Natural killer cell (primary cell): ENCODE data around the gene GLUD2. TPM values are rescaled to one million over a fixed set of nuclear protein-coding genes. Genes with fewer than 3 reads are reported as not detected.

Experiments
- ATAC-seq, 3 donors: fragments of 150-1000 bp in 2 of 3; fragments of 200-7000 bp in 1 of 3; cut with Tn5 transposase; 1 replicate in 1 of 3; 2 replicates in 2 of 3; pipeline ENCODE4 v1.10.0; 2021; ENCODE audit warnings: mild to moderate bottlenecking in 2 of 3, moderate library complexity in 2 of 3
- DNase-seq, 2 donors: peaks; one replicate each; pipeline versions ENCODE4 v3.0.0 to v3.0.0-alpha.2; 2013 to 2021; ENCODE audit warnings: mixed read lengths in 1 of 2
- H3K27ac ChIP-seq: one replicate; pipeline ENCODE4 v1.5.1; 2013; ENCODE audit warnings: mild to moderate bottlenecking, low read length
- H3K27me3 ChIP-seq: one replicate; pipeline ENCODE4 v1.6.1; 2013; ENCODE audit warnings: low read length; ENCODE audit not compliant: control insufficient read depth, insufficient read depth
- H3K36me3 ChIP-seq: one replicate; pipeline ENCODE4 v1.6.1; 2013; ENCODE audit warnings: low read length; ENCODE audit not compliant: control insufficient read depth, insufficient read depth
- H3K4me1 ChIP-seq: one replicate; pipeline ENCODE4 v1.6.1; 2013; ENCODE audit warnings: low read length; ENCODE audit not compliant: control insufficient read depth, insufficient read depth
- H3K4me3 ChIP-seq: one replicate; pipeline ENCODE4 v1.5.1; 2013; ENCODE audit warnings: low read length
- H3K9me3 ChIP-seq: one replicate; pipeline ENCODE4 v1.6.1; 2013; ENCODE audit warnings: low read length; ENCODE audit not compliant: control insufficient read depth, insufficient read depth
- H3K27ac Mint-ChIP-seq, 2 donors: one replicate each; pipeline ENCODE4 v1.8.0; 2022; ENCODE audit warnings: mild to moderate bottlenecking in 2 of 2, mixed read lengths in 2 of 2, moderate library complexity in 1 of 2
- H3K27me3 Mint-ChIP-seq, 2 donors: one replicate each; pipeline ENCODE4 v1.8.0; 2022; ENCODE audit warnings: low read depth in 2 of 2, mixed read lengths in 2 of 2
- H3K36me3 Mint-ChIP-seq: one replicate; pipeline ENCODE4 v1.8.0; 2022; ENCODE audit warnings: mixed read lengths
- H3K4me1 Mint-ChIP-seq, 2 donors: one replicate each; pipeline ENCODE4 v1.8.0; 2022; ENCODE audit warnings: mixed read lengths in 2 of 2
- H3K4me3 Mint-ChIP-seq: one replicate; pipeline ENCODE4 v1.8.0; 2022; ENCODE audit warnings: mild to moderate bottlenecking, moderate library complexity, mixed read lengths
- H3K9me3 Mint-ChIP-seq, 2 donors: one replicate each; pipeline ENCODE4 v1.8.0; 2022; ENCODE audit warnings: mixed read lengths in 2 of 2
- CTCF ChIP-seq: fragments of 200-600 bp; IDR thresholded peaks from one replicate; pipeline ENCODE4 v1.8.0; 2022; ENCODE audit warnings: antibody characterized with exemption
- WGBS: methylation state at CpG from one replicate; pipeline ENCODE4 v1.1.7; 2013; ENCODE audit warnings: missing lambda C conversion rate; ENCODE audit not compliant: insufficient coverage; 5-methylcytosine and 5-hydroxymethylcytosine counted together
- intact Hi-C: fragments of 100-400 bp; cut with micrococcal nuclease; formaldehyde crosslinking; loops from one replicate; pipeline ENCODE4 v1.14.2; 2022
- total RNA-seq, 4 donors: library from RNA; stranded (reverse); fragments of 120-200 nt in 1 of 4; gene quantifications; one replicate each; pipeline versions ENCODE4 v1.2.3 to v1.2.4, GENCODE V29; 2013 to 2022

Gene GLUD2
- total RNA-seq, 3 donors from 2014 or later (not counting 1 experiment from before 2014, with no cell fraction given) = 0.16 TPM; not detected in 2

- H3K36me3 ChIP-seq = no peaks in the 10 kb centered on the region
- H3K27me3 ChIP-seq = no peaks in the 10 kb centered on the region
- ATAC-seq = no peak
- no peaks in the 10 kb centered on the region for H3K9me3 ChIP-seq
- Mint-ChIP-seq H3K36me3 (no peaks in the 10 kb centered on the region), H3K4me1 (no peaks in the 10 kb centered on the region), H3K27me3 (peaks cover 4 to 5% of the 10 kb centered on the region in 2 donors), H3K4me3 (no peak overlapping the region), H3K9me3 (no peaks in the 10 kb centered on the region), H3K27ac (no peak overlapping the region)
- H3K4me3 ChIP-seq = no peak overlapping the region
- intact Hi-C loops = no loop called here
- no peaks in the 10 kb centered on the region for H3K4me1 ChIP-seq
- DNase-seq = no peak
- WGBS = no CpG with 5 or more reads among the region's 3 CpGs
- no peak overlapping the region for H3K27ac ChIP-seq
- TF ChIP-seq CTCF = no peak
Observed at GRCh38 chrX:121036137-121036536, 11.3 kb upstream of the GLUD2 start.

GRCh38 chrX:121036951-121037350 lies 10.5 kb upstream of the GLUD2 start:
- DNase-seq = no peak
- Histone ChIP-seq H3K27me3 (no peaks in the 10 kb centered on the region), H3K4me3 (no peak overlapping the region), H3K27ac (no peak overlapping the region), H3K9me3 (no peaks in the 10 kb centered on the region), H3K4me1 (no peaks in the 10 kb centered on the region), H3K36me3 (no peaks in the 10 kb centered on the region)
- TF ChIP-seq CTCF = no peak
- Mint-ChIP-seq H3K36me3 (no peaks in the 10 kb centered on the region), H3K27ac (no peak overlapping the region), H3K9me3 (no peaks in the 10 kb centered on the region), H3K4me1 (no peaks in the 10 kb centered on the region), H3K4me3 (no peak overlapping the region), H3K27me3 (peaks cover 4 to 5% of the 10 kb centered on the region in 2 donors)
- 88% methylated on average over 2 of the region's 4 CpGs for WGBS
- no peak for ATAC-seq
- intact Hi-C loops = no loop called here

- H3K36me3 ChIP-seq = no peaks in the 10 kb centered on the region
- Mint-ChIP-seq H3K27ac (no peak overlapping the region), H3K36me3 (no peaks in the 10 kb centered on the region), H3K27me3 (peaks cover 7 to 24% of the 10 kb centered on the region in 2 donors), H3K4me1 (no peaks in the 10 kb centered on the region), H3K9me3 (no peaks in the 10 kb centered on the region), H3K4me3 (no peak overlapping the region)
- DNase-seq = no peak
- TF ChIP-seq CTCF = no peak
- ATAC-seq = no peak
- H3K4me3 ChIP-seq = no peak overlapping the region
- intact Hi-C loops = no loop called here
- no peaks in the 10 kb centered on the region for H3K27me3 ChIP-seq
- no peak overlapping the region for H3K27ac ChIP-seq
- H3K9me3 ChIP-seq = no peaks in the 10 kb centered on the region
- no peaks in the 10 kb centered on the region for H3K4me1 ChIP-seq
Observed at GRCh38 chrX:121050781-121051180, 3.4 kb downstream of the GLUD2 start.

GRCh38 chrX:121052122-121052521 lies 4.7 kb downstream of the GLUD2 start:
- DNase-seq = no peak
- Histone ChIP-seq H3K4me3 (no peak overlapping the region), H3K9me3 (no peaks in the 10 kb centered on the region), H3K27me3 (no peaks in the 10 kb centered on the region), H3K27ac (no peak overlapping the region), H3K4me1 (no peaks in the 10 kb centered on the region), H3K36me3 (no peaks in the 10 kb centered on the region)
- H3K36me3 Mint-ChIP-seq = no peaks in the 10 kb centered on the region
- H3K9me3 Mint-ChIP-seq = no peaks in the 10 kb centered on the region
- no peaks in the 10 kb centered on the region for H3K4me1 Mint-ChIP-seq
- no peak for TF ChIP-seq CTCF
- no peak overlapping the region for H3K4me3 Mint-ChIP-seq
- H3K27me3 Mint-ChIP-seq = peaks cover 5 to 15% of the 10 kb centered on the region in 2 donors
- no peak overlapping the region for H3K27ac Mint-ChIP-seq
- intact Hi-C loops = no loop called here
- 90% methylated on average over 2 of the region's 2 CpGs for WGBS
- ATAC-seq = no peak
